GM23338 (cell line): Measurements from ENCODE around the gene FSTL3. TPM values are rescaled to one million over a fixed set of nuclear protein-coding genes. Genes with fewer than 3 reads are reported as not detected.

Source experiments
- ATAC-seq: fragments of 200-7000 bp; cut with Tn5 transposase; 3 replicates; pipeline ENCODE4 v1.9.1; 2020
- DNase-seq: peaks from one replicate; pipeline ENCODE4 v3.0.0-alpha.2; 2015; ENCODE audit warnings: low spot score
- H2AFZ ChIP-seq: fragments of 200-600 bp; sonication (generic); 2 replicates; pipeline ENCODE4 v1.8.0; 2016; ENCODE audit warnings: antibody characterized with exemption, mild to moderate bottlenecking, moderate library complexity
- H3F3A ChIP-seq: fragments of 200-600 bp; sonication (generic); replicated peaks from 2 replicates; pipeline ENCODE4 v1.8.0; 2017; ENCODE audit warnings: antibody characterized with exemption, mixed run types, low read depth
- H3K27ac ChIP-seq: fragments of 200-600 bp; sonication (generic); 2 replicates; pipeline ENCODE4 v1.6.1; 2016; ENCODE audit warnings: low read depth
- H3K27me3 ChIP-seq: fragments of 200-600 bp; sonication (generic); 2 replicates; pipeline ENCODE4 v1.8.0; 2016; ENCODE audit warnings: mild to moderate bottlenecking, mixed run types, moderate library complexity; ENCODE audit not compliant: insufficient read depth
- H3K36me3 ChIP-seq: fragments of 200-600 bp; sonication (generic); 2 replicates; pipeline ENCODE4 v1.8.0; 2016; ENCODE audit warnings: mild to moderate bottlenecking; ENCODE audit not compliant: insufficient read depth
- H3K4me1 ChIP-seq: fragments of 200-600 bp; sonication (generic); 2 replicates; pipeline ENCODE4 v1.8.0; 2016; ENCODE audit warnings: mild to moderate bottlenecking, moderate library complexity; ENCODE audit not compliant: insufficient read depth
- H3K4me2 ChIP-seq: fragments of 200-600 bp; sonication (generic); 2 replicates; pipeline ENCODE4 v1.7.1; 2017; ENCODE audit warnings: mixed run types
- H3K4me3 ChIP-seq: fragments of 200-600 bp; sonication (generic); 2 replicates; pipeline ENCODE4 v1.6.1; 2016; ENCODE audit warnings: mixed run types
- H3K79me2 ChIP-seq: fragments of 200-600 bp; sonication (generic); replicated peaks from 2 replicates; pipeline ENCODE4 v1.8.0; 2017; ENCODE audit warnings: mild to moderate bottlenecking; ENCODE audit not compliant: insufficient read depth
- H3K9me2 ChIP-seq: fragments of 200-600 bp; sonication (generic); 2 replicates; pipeline ENCODE4 v1.8.0; 2017; ENCODE audit not compliant: insufficient read depth
- H4K20me1 ChIP-seq: fragments of 200-600 bp; sonication (generic); replicated peaks from 2 replicates; pipeline ENCODE4 v1.8.0; 2017; ENCODE audit warnings: mild to moderate bottlenecking; ENCODE audit not compliant: insufficient read depth
- H3K27ac Mint-ChIP-seq: 2 replicates; pipeline ENCODE4 v1.8.0; 2020; ENCODE audit warnings: inconsistent platforms, mild to moderate bottlenecking, moderate library complexity, mixed read lengths
- H3K27me3 Mint-ChIP-seq: 3 replicates; pipeline ENCODE4 v1.8.0; 2022; ENCODE audit warnings: low read depth, mild to moderate bottlenecking, moderate library complexity, mixed read lengths, inconsistent platforms; ENCODE audit not compliant: insufficient read depth, poor library complexity
- H3K36me3 Mint-ChIP-seq: 3 replicates; pipeline ENCODE4 v1.8.0; 2021; ENCODE audit warnings: low read depth, mild to moderate bottlenecking, inconsistent platforms, moderate library complexity, mixed read lengths
- H3K4me1 Mint-ChIP-seq: 3 replicates; pipeline ENCODE4 v1.8.0; 2020; ENCODE audit warnings: mild to moderate bottlenecking, inconsistent platforms, mixed read lengths
- H3K4me3 Mint-ChIP-seq: 3 replicates; pipeline ENCODE4 v1.8.0; 2021; ENCODE audit warnings: moderate library complexity, mild to moderate bottlenecking, inconsistent platforms, mixed read lengths
- H3K9me3 Mint-ChIP-seq: 3 replicates; pipeline ENCODE4 v1.8.0; 2020; ENCODE audit warnings: moderate library complexity, mild to moderate bottlenecking, inconsistent platforms, mixed read lengths
- CREB1 ChIP-seq: fragments of 250-450 bp; sonication (Bioruptor Pico); IDR thresholded peaks from 2 replicates; pipeline ENCODE4 v1.5.0; 2020; ENCODE audit warnings: low read depth, mild to moderate bottlenecking, moderate library complexity
- ETS1 ChIP-seq: IDR thresholded peaks from 2 replicates; pipeline ENCODE4 v1.6.1; 2016; ENCODE audit warnings: antibody characterized with exemption
- EZH2 ChIP-seq: fragments of 200-600 bp; sonication (generic); IDR thresholded peaks from one replicate; pipeline ENCODE4 v1.8.0; 2017; ENCODE audit warnings: antibody characterized with exemption, mild to moderate bottlenecking, low read depth; ENCODE audit not compliant: unreplicated experiment
- EZH2phosphoT487 ChIP-seq: fragments of 200-600 bp; sonication (generic); IDR thresholded peaks from one replicate; pipeline ENCODE4 v1.8.1; 2018; ENCODE audit warnings: antibody characterized with exemption; ENCODE audit not compliant: unreplicated experiment
- JUNB ChIP-seq: IDR thresholded peaks from one replicate; pipeline ENCODE4 v1.6.1; 2016; ENCODE audit warnings: antibody characterized with exemption; ENCODE audit not compliant: unreplicated experiment
- NANOG ChIP-seq: IDR thresholded peaks from 2 replicates; pipeline ENCODE4 v1.6.1; 2016; ENCODE audit warnings: antibody characterized with exemption, borderline replicate concordance
- POLR2AphosphoS5 ChIP-seq: IDR thresholded peaks from 2 replicates; pipeline ENCODE4 v1.6.1; 2016; ENCODE audit warnings: antibody characterized with exemption, low read depth
- STAT1 ChIP-seq: IDR thresholded peaks from one replicate; pipeline ENCODE4 v1.6.1; 2016; ENCODE audit warnings: antibody characterized with exemption; ENCODE audit not compliant: unreplicated experiment
- ZNF114 ChIP-seq: fragments of 250-450 bp; sonication (Bioruptor Pico); IDR thresholded peaks from 2 replicates; pipeline ENCODE4 v1.5.0; 2020; ENCODE audit warnings: mild to moderate bottlenecking, moderate library complexity
- ZNF331 ChIP-seq: fragments of 250-450 bp; sonication (Bioruptor Pico); IDR thresholded peaks from 2 replicates; pipeline ENCODE4 v1.5.0; 2020; ENCODE audit warnings: low read depth, mild to moderate bottlenecking, moderate library complexity
- ZNF462 ChIP-seq: fragments of 250-450 bp; sonication (Bioruptor Pico); IDR thresholded peaks from 2 replicates; pipeline ENCODE4 v1.5.0; 2020; ENCODE audit warnings: mild to moderate bottlenecking, moderate library complexity
- long read RNA-seq: library from polyadenylated mRNA; unstranded; transcript quantifications from one replicate; pipeline ENCODE4 v2.0.0, GENCODE V29; 2020; ENCODE audit not compliant: unreplicated experiment
- polyA plus RNA-seq: library from polyadenylated mRNA; unstranded; fragments of >200 nt; fragmentation: Nextera tagmentation; extraction: Ambion mirVana; gene quantifications from 2 replicates; pipeline ENCODE4 v1.2.1, GENCODE V29; 2016
- total RNA-seq: library from RNA; depleted of rRNA; stranded (reverse); fragments of >200 nt; shearing (Covaris generic); gene quantifications from 2 replicates; pipeline ENCODE4 v1.2.3, GENCODE V29; 2014; rRNA removed
- TF ChIP-seq, protein P1 (sequence below), 2 experiments: fragments of 200-600 bp in 1 of 2; sonication (generic) in 1 of 2; conservative IDR thresholded peaks; 2 replicates each; pipeline versions ENCODE4 v1.5.1 to v1.6.1; 2016 to 2017; ENCODE audit warnings: antibody characterized with exemption in 2 of 2, low read depth in 2 of 2, mild to moderate bottlenecking in 2 of 2, moderate library complexity in 1 of 2
- TF ChIP-seq, protein P2 (sequence below): IDR thresholded peaks from one replicate; pipeline ENCODE4 v1.6.1; 2018; ENCODE audit warnings: antibody characterized with exemption; ENCODE audit not compliant: unreplicated experiment

Gene FSTL3
- total RNA-seq (10.1 and 12.5 TPM in 2 replicates), polyA plus RNA-seq (2.9 and 3.1 TPM in 2 replicates)
- long read RNA-seq: 0 reads

DNA sequence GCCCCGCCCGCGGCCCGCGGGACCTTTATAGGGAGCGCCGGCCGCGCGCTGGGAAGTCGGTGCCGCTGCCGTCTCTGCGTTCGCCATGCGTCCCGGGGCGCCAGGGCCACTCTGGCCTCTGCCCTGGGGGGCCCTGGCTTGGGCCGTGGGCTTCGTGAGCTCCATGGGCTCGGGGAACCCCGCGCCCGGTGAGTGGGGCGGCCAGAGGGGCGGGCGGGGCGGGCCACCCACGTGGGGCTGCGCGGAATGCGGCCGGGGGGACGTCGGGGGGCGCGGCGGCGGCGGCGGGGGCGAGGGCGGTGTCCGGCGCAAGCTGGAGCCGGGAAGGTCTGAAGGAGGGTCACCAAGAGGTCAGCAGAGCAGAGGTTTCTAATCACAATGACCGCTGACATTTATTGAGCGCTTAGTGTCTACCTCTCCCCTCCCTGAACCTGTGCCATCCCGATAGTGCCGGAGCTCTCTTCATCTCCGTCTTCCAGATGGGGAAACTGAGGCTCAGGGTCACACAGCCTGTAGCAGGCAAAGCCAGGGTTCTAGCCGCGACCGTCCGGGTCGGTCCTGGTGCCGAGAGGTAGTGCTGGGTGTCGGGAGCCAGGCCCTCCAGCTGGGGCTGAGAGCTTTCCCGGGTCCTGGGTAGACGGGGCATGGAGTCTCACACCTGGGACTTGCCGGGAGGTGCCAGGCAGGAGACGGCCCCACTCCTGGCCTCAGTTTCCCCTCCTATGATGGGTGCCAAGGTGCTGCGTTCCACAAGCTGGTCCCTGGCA is at the start of gene FSTL3:
TSS of gene FSTL3 (plus strand) at position 54 of the 767 bp plus-strand sequence. CDS start at position 86, 32 bp downstream.
- Histone ChIP-seq H3K9me2 (no peaks in the 10 kb centered on the region), H3F3A (peaks cover 8% of the 10 kb centered on the region; the same call in 1 of the 2 replicates), H3K4me2 (no peak within 1 kb of the TSS; the same call in 1 of the 2 replicates), H3K4me1 (0 out of 2 replicates have a peak, but pooled peaks cover 3% of the 10 kb centered on the region), H3K4me3 (peak within 1 kb of the TSS; percentile 43; the same call in 1 of the 2 replicates), H3K27ac (no peak within 1 kb of the TSS), H4K20me1 (no peaks in the 10 kb centered on the region), H3K27me3 (peaks cover 16% of the 10 kb centered on the region), H3K36me3 (no peaks in the 10 kb centered on the region), H3K79me2 (no peaks in the 10 kb centered on the region), H2AFZ (no peak within 1 kb of the TSS)
- DNase-seq (no peak), ATAC-seq (no peak)
- no peaks in the 10 kb centered on the region for H3K9me3 Mint-ChIP-seq
- H3K27me3 Mint-ChIP-seq: peaks cover 31% of the 10 kb centered on the region
- H3K4me3 Mint-ChIP-seq: peak within 1 kb of the TSS; percentile 54
- TF ChIP-seq STAT1: no peak
- no peak for TF ChIP-seq NANOG
- no peak for TF ChIP-seq ZNF114 (CRISPR knock-in tag)
- no peak for TF ChIP-seq ETS1
- no peak for TF ChIP-seq ZNF331 (CRISPR knock-in tag)
- TF ChIP-seq JUNB: no peak
- TF ChIP-seq EZH2: no peak
- TF ChIP-seq CREB1 (CRISPR knock-in tag): no peak
- no peak for TF ChIP-seq POLR2AphosphoS5
- TF ChIP-seq, protein P1, sequence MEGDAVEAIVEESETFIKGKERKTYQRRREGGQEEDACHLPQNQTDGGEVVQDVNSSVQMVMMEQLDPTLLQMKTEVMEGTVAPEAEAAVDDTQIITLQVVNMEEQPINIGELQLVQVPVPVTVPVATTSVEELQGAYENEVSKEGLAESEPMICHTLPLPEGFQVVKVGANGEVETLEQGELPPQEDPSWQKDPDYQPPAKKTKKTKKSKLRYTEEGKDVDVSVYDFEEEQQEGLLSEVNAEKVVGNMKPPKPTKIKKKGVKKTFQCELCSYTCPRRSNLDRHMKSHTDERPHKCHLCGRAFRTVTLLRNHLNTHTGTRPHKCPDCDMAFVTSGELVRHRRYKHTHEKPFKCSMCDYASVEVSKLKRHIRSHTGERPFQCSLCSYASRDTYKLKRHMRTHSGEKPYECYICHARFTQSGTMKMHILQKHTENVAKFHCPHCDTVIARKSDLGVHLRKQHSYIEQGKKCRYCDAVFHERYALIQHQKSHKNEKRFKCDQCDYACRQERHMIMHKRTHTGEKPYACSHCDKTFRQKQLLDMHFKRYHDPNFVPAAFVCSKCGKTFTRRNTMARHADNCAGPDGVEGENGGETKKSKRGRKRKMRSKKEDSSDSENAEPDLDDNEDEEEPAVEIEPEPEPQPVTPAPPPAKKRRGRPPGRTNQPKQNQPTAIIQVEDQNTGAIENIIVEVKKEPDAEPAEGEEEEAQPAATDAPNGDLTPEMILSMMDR (conservative IDR thresholded peaks at IDR 0.05; ENCODE audit: low read depth in 2 of 2): no peak
- no peak for TF ChIP-seq ZNF462
- TF ChIP-seq, protein P2, sequence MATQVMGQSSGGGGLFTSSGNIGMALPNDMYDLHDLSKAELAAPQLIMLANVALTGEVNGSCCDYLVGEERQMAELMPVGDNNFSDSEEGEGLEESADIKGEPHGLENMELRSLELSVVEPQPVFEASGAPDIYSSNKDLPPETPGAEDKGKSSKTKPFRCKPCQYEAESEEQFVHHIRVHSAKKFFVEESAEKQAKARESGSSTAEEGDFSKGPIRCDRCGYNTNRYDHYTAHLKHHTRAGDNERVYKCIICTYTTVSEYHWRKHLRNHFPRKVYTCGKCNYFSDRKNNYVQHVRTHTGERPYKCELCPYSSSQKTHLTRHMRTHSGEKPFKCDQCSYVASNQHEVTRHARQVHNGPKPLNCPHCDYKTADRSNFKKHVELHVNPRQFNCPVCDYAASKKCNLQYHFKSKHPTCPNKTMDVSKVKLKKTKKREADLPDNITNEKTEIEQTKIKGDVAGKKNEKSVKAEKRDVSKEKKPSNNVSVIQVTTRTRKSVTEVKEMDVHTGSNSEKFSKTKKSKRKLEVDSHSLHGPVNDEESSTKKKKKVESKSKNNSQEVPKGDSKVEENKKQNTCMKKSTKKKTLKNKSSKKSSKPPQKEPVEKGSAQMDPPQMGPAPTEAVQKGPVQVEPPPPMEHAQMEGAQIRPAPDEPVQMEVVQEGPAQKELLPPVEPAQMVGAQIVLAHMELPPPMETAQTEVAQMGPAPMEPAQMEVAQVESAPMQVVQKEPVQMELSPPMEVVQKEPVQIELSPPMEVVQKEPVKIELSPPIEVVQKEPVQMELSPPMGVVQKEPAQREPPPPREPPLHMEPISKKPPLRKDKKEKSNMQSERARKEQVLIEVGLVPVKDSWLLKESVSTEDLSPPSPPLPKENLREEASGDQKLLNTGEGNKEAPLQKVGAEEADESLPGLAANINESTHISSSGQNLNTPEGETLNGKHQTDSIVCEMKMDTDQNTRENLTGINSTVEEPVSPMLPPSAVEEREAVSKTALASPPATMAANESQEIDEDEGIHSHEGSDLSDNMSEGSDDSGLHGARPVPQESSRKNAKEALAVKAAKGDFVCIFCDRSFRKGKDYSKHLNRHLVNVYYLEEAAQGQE: no peak
- no peak for TF ChIP-seq EZH2phosphoT487
- H3K36me3 Mint-ChIP-seq: no peaks in the 10 kb centered on the region
- no peaks in the 10 kb centered on the region; the same call in 2 of the 3 replicates for H3K4me1 Mint-ChIP-seq
- no peak within 1 kb of the TSS for H3K27ac Mint-ChIP-seq
